NK-92 treated with Interleukin-12 subunit alpha and Interleukin-12 subunit beta, amount 100 ng/mL, for 24 hours (cell line): Measurements from ENCODE around the gene DPH1.

Experiments
- DNase-seq: peaks from one replicate; lab custom pipeline; 2025; lab: John Stamatoyannopoulos, UW

The DPH1 gene

DNA sequence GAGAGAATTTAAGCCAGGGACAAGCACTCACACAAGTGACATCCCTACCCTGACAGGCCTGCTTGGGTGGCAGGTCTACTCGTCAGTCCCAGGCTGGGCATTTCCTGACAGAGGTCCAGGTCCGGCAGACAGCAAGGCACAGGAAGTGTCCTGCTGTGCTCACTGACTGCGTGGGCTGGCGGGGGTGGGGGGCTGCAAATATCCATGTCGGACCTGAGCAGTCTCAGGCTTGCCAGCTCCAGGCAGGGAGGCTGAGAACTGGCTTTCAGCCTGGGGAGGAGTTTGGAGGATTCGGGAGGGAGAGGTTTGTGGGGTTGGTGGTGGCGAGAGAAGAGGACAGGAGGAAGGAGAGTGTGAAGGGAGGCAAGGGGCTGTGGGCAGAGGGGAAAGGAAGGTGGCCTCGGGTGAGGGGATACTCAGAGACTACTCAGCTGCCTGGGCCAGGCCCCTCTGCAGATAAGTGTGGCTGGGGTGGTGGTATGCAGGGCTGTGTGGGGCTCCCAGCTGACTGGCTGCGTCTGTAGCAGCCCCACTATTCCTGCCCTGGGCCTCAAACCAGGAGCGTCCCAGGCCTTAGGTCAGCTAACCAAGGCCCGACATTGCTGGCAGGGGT is 32.7 kb downstream of the DPH1 start:
- no peak for DNase-seq

DNA sequence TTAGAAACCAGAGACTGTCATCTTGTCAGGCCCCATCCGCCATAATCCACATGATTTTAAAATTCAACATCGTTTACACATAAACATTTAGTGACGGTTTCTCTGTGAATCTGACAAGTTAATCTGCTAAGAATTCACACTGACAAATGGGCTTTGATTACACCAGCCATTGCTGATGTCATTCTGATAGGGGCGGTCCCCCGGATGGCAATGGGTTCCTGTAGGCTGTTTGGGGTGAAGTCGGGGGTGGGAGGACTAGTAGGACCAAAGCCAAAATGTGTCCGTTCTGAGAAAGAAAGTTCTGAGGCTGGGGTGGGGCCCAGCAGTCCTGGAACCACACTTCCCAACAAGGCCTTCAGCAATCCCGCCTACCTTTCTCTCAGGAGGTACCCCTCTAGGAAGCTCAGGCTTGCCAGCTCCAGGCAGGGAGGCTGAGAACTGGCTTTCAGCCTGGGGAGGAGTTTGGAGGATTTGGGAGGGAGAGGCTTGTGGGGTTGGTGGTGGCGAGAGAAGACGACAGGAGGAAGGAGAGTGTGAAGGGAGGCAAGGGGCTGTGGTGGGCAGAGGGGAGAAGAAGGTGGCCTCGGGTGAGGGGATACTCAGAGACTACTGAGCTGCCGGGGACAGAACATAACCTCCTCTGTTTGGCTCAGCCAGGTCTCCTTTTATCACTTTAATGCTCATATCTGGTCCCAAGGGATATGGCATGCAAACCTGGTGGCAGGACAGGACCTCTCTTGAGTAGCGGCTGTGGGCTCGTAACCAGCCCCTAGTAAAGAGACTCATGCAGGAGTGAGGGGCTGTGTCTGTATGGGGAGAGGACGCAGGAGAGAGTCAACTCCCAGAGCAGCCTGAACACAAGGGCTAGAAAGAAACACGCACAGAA is 33.6 kb downstream of the DPH1 start:
- DNase-seq = no peak

DNA sequence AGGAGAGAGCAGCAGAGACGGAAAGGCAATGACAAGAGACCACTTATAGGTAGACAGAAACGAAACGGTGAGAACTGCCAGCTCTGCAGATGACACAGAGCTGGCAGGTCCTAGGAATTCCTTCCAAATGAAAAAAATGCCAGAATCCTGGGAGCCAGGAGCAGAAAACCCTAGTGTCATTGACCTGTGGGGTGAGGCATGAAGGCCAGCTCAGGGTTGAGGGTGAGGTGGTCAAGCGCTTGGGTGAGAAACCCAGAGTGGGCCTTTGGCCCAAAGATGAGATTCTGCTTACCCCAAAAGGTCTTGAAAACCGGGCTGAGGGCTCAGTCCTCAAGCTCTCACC is 34.2 kb downstream of the DPH1 start:
- DNase-seq = no peak

DNA sequence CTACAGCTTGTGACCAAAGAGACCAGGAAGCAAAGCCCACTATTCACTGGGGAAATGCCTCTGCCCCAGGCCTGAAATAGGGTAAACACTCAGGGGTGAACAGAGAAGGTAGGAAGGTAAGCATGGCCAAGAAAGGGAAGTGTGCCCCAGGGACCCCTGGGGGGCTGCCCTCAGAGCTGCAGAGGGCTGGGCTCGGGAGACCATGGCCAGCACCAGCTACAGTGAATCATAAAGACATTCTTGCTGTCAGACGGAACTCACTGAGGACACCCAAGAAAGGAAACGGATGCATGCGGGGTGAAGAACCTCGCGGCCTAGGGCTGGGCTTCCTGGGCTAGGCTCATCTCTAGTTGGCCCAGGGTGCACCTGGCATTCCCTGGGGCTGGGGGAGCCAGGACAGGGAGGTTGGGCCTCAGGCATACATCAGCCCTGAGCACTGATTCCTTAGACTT is 34.6 kb downstream of the DPH1 start:
- no peak for DNase-seq

DNA sequence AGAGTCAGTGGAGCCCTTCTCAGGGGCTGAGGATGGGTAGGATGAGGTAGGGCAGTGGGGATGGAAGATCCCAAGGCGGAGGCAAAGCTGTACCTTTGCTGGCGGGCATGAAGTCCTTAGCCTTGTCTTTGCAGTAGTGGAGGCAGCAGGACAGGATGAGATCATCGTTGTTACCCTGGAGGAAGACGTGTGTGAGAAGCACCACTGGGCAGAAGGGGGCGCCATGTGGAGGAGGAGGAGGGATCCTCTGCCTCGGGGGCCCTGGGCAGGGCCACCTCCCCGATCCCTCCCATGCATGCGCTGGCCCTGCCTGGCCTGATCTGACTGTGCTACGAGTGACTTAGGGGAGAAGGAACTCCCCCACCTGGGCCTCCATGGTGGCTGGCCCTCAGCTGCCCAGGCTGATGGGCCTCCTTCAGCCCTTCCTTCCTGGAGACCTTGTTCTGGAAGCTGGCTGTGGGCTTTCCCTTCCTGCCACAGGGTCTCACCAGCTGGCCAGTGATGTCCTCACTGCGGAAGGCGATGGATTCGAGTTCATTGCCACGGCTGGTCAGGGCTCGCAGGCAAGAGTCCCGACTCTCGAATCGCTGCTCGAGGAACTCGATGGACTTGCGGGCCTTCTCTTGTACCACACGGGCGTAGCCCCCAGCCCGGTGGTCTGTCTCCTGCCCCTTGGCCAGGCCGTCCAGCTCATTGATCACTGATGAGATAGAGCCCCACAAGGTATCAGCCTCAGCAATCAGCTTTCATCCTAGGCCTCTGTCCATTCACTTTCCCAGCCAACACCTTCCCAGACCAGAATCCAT is 35.2 kb downstream of the DPH1 start:
- DNase-seq = no peak

DNA sequence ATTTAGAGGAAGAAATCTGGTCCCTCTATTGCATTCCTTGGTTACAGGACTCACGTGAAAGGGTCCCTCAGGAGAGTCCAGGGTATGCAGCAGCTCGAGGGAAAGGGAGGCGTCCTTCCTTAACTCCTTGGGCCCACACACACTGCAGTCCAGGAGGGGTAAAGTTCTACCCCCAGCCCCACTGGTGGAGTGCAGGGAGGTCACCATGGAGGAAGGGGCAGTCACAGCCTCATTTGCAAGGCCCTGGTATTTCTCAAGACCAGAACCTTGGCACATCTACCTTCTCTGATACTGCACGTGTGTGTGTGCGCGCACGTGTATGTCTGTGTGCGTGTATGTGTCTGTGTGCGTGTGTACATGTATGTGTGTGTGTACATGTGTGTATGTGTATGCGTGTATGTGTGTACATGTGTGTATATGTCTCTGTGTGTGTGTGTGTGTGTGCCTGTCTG is 36.0 kb downstream of the DPH1 start:
- no peak for DNase-seq

DNA sequence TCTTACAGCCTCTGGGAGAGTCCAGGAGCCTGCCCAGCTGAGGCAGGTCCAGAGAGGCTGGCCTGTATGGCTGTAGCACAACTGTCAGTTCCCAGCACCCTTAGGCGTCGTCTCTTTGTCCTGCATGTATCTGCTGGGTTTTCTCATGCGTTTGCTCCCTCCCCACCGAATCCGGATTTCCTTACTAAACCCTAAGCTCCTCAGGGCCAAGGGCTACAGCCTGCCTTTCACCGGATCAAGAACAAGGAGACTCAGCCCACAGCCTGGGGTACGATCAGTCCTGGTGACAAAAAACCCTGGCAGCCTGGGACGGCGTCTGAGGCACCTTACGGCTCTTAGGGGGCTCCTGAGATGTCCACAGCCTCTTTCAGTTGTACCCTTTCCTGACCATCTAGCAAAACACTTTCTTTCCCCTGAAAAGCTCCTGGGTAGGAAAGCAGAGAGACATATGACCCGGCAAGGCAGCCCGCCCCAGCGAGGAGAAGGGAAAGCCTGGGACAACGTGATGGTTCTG is 37.2 kb downstream of the DPH1 start:
- no peak for DNase-seq

DNA sequence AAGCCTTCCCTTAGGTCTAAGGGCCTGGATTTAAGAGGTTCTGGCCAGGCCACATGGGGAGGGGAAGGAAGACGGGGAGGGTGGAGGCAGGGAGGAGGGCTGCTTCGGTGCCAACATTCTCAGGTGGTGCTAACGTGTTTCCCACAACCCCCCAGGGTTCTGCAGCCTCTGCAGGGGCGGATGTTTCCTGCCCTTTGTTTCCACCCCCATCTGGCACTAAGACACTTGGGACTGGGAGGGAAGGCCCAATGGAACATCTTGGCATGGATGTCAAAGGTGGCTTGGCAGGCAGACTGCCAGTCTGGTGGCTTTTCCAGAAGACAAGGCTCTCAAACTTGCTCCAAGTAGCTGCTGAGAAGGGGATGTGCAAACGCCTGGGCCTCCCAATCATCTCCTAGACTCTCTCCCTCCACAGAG is 37.7 kb downstream of the DPH1 start:
- DNase-seq = no peak

DNA sequence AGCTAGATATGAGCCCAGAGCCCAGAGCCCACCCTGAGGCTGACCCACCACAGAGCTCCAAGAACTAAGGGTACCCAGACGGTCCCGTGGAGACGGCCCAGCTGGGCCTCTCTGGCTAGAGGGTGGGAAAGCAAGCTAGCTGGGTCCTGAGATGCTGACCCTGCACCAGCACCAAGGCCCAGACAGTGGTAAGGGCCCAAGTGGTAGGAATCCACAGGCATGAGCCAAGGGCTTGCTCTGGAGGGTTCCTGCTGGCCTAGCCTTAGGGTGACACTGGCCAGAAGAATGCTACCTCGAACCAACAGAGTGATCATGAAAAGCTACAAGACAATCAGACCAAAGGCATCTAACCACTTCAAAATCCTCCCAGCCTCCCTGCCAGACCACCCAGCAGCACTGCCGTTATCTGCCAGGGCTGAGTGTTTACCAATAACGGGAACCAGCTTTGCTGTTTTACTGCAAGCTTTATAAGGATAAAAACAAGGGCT is 38.1 kb downstream of the DPH1 start:
- no peak for DNase-seq

DNA sequence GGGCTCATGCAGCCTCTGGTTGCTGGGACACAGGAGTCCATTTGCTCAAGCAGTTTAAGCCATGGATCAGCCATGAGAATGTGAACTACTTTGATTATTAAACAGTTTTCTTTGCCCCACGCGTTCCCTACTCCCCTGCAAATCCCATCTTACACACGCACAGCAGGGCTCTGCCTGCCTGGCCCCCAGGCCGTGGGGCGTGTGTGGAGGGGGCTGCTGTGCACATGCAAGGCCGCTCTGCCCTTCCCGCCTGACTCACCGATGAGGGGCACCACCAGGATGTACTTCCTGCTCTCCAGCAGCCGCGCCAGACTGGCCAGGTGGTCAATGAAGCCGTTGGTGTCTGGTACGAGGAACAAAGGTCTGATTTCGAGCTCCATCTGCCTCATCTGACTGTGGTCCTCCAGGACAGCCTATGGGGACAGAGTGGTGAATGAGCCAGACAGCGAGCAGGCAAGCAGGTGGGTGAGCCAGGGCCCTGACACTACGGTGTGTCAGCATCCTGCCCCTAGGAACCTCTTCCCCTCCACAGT is 38.6 kb downstream of the DPH1 start:
- DNase-seq = no peak

DNA sequence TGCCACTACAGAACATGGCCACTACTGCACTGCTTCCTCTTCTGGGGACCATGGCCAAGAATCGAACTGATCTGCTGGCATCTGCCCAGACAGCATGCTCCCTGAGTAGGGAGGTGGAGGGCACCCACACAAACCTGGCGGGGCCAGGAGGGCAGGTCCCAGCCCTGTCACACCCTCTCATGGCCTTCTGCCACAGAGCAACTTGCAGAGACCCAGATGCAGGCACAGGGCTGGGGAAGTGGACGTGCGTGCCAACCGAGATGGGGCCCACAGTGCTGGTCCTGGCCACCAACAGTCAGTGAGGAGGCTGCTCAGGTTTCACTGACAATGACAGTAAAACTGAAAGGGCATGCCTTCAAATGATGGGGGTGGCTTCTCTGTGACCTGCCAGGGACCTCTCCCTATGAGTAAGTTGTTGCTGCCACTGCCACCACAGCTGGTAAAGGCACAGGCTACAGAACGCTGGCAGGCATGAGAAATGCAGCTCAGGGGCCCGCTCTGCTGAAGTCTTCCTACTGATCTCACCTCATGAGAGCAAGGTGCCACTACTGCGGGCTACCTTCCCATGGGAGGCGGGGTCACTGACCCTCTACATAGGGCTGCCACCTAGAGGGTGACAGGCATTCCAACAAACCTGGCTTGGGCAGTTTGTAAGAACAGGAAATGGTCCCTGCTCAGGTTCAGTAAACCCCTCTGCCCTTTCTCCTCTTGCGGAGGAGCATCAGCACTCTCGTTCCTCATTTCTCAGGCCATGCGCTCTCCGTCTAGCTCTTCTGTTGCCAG is 40.5 kb downstream of the DPH1 start:
- no peak for DNase-seq

DNA sequence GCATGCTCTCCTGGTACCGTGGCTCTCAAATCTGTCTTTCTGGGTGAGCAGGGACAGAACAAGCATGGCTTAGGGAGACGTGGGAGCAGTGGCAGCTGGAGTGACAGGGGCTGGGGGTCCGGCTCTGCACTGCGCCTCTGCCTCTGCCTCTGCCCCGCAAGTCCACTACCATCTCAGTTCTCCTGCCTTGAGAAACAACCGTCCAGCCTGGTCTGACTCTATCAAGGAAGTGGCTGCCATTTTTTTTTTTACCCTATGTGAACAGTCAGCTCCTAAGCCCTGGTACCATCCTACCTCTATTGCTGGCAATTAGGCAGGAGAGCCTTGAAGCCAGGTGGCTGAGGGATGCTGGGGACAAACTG is 41.1 kb downstream of the DPH1 start:
- no peak for DNase-seq

DNA sequence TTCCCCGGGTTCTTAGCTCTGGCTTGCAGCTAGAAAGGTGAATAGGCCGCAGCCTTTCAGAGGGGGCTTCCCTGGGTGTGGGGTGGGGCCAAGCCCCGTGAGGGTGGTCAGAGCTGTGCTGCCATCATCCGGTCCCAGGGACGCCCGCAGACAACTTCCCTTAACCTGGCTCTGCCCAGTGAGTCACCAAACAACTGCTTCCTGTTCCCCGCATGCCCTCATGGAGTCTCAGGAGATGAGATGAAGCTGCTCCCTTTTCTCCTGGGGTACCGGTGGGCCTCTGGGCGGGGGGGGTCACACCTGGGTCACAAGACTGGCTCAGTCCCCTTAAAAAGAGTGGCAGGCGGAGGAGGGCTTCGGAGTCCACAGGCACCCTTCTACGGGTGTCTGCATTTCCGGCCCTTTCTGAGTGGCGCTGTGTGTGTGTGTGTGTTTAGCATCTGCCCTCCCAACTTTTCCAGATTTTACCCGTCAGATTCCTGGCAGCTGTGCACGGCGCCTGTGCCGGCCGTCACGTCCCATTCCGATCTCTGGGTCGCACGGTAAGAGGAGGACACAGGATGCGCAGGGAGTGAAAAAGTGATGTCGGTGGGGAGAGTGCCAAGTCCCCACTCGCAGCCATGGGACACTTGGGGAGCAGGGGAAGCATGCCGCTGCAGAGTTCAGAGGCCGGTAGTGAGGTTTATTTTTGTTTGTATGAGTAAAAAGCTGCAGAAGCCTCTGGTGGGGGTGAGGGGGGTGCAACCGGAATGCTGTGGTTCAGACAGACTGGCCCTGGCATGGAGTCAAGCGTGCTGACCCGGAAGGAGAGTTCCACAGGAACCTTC is 41.7 kb downstream of the DPH1 start:
- DNase-seq = no peak

DNA sequence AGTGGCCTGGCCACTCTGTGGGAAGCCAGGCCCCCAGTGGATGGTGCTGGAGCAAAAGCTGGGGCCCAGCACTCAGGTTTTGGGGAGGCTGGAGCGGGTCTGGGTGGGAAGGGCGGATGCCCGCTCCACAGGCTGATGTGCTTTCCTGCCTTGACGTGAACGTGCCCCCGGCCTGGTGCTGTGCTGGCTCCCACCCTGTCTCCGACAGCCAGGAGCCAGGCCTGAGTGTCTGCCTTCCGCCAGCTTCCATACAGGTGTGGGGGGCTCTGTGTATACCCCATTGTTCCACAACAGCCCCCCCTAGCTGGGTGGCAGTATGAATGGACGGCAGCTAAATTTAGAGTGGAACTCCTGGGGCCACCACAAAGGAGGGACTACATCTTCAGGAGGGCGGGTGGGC is 45.0 kb downstream of the DPH1 start:
- no peak for DNase-seq

DNA sequence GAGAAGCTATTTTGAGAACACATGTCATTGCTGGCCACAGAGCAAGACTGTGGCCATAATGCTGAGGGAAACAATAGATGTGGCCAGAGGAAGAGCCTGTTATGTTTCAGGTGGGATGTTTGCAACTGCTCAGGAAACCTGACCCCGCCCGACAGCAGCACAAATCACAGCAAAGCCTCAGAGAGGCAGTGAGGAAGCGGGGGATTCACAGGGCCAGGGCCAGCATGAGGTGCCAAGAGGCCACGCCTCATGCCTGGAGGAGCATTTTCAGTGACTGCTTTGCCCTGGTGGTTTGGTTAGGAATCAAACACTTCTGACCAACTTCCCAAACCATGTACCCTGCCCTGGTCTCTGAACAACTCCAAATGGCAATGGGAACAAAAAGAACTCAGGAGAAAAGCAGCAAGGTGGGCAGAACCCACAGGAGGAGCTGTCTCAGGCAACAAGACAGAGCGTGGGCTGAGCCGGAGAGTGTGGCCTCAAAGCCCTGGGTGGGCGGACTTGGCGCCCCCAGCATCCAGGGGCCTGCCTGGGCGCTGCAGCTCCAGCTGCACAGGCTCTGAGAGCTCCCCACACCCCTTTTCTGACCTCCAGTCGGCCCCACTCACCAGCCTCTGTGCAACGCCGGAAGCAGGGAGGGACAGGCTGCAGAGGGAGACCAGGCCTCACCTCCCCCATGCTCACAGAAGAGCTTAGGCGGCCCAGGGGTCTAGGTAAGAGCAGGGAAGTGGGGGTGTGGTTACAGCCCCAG is 45.6 kb downstream of the DPH1 start:
- DNase-seq = no peak

DNA sequence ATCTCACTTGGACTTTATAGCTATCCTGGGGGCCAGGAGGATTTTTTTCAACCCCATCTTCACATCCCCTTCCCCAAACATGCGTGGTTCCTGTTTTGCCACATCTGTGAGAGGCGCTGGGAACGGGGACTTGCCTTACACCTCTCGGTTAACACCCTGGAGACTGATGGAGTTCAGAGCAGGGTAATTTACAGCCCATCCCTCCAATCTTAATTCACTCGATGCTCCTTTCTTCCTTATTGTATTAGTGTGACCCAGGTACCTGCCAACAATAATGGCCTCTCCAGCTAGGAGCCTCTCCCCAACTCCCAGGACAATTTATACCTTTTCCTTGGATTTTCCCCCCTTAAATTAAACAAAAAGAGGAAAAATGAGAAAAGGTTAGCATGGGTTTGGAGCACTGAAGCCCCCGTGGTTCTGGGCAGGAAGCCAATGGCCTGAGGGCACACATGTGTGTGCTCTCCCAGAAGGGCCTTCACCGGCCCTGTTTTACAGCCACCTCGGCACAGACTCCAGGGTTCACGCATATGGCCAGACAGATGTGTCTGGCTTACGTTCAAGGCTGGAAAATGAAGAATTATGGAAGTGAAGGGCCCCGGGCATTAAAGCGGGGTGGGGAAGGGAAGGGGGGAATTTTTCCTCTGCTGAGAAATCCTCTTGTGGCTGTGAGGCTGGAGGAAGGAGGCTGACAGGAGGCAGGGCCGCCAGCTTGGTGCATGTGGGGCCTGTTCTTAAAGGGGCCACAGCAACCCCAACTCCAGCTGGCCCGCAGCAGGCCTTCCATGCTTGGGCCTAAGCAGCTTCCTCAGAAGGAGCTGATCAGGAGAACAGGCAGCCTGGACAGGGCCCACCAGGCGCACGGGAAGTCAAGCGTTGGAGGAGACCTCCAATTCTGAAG is 46.4 kb downstream of the DPH1 start:
- no peak for DNase-seq

DNA sequence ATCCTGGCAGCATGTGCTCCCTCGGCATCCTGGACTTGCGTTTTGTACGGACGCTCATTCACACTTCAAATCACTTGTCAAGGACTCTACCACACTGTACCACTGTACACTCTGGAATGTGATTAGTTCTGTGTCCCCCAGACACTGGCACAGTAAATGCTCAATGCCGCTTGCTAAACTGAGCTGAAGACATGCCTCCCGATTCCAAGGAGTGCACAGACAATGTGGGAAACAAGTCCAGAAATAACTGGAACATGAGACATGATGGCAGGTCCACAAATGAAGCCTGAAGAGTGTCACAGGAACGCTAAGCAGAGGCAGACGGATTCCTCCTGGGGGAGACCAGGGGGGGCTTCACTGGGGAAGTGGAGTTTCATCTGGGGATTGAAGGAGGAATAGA is 47.1 kb downstream of the DPH1 start:
- DNase-seq = no peak

DNA sequence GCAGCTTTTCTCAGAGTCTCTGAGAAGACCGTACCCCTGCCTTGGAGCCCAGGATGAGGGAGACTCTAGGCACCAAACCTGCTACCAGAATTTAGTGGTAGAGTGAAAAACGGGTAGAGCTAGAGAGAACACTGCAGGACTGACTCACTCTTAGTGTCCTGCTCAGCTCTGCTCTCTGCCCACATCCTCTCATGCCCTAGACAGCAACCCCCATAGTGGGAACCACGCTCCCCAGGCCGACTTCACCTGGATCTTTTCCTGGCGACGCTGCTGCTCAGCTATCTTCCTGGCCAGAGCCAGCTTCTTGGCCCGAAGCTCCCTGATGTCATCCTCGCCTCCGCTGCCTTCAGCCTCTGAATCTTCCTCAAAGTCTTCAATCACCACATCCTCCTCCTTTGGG is 51.6 kb downstream of the DPH1 start:
- no peak for DNase-seq
